Kidney glomerular epithelial cell (primary cell): ENCODE measurements around the gene KRTAP5-6.

Experiments used
- DNase-seq: peaks from one replicate; lab custom pipeline; 2025; lab: John Stamatoyannopoulos, UW

KRTAP5-6 gene

GRCh38 chr11:1696608-1697570 is at the start of gene KRTAP5-6:
KRTAP5-6 (plus strand) TSS chr11:1697195; CDS start chr11:1697246, 51 bp downstream.
- DNase-seq = no peak

GRCh38 chr11:1647901-1648652 is 48.9 kb upstream of the KRTAP5-6 start:
- DNase-seq = no peak

GRCh38 chr11:1648653-1649420 is 48.2 kb upstream of the KRTAP5-6 start:
- no peak for DNase-seq

GRCh38 chr11:1650034-1650917 is 46.7 kb upstream of the KRTAP5-6 start:
- DNase-seq = no peak

GRCh38 chr11:1650918-1651262 is 46.1 kb upstream of the KRTAP5-6 start:
- DNase-seq = no peak

- no peak for DNase-seq
These were observed 45.5 kb upstream of the KRTAP5-6 start for GRCh38 chr11:1651411-1651980.

GRCh38 chr11:1652026-1652425 is 45.0 kb upstream of the KRTAP5-6 start:
- DNase-seq = no peak

- no peak for DNase-seq
These were observed 44.6 kb upstream of the KRTAP5-6 start for GRCh38 chr11:1652442-1652770.

- peak; percentile 28 for DNase-seq
These were observed 44.0 kb upstream of the KRTAP5-6 start for GRCh38 chr11:1652771-1653540.

GRCh38 chr11:1653541-1654387 is 43.2 kb upstream of the KRTAP5-6 start:
- DNase-seq = no peak

GRCh38 chr11:1654388-1655167 is 42.4 kb upstream of the KRTAP5-6 start:
- DNase-seq = no peak

GRCh38 chr11:1655168-1656060 is 41.6 kb upstream of the KRTAP5-6 start:
- DNase-seq = no peak

- no peak for DNase-seq
These were observed 40.9 kb upstream of the KRTAP5-6 start for GRCh38 chr11:1656061-1656441.

GRCh38 chr11:1656670-1657069 is 40.3 kb upstream of the KRTAP5-6 start:
- no peak for DNase-seq

- DNase-seq = no peak
These were observed 37.5 kb upstream of the KRTAP5-6 start for GRCh38 chr11:1659506-1659905.

- no peak for DNase-seq
These were observed 36.7 kb upstream of the KRTAP5-6 start for GRCh38 chr11:1660111-1660867.
